Activated naive CD4-positive, alpha-beta T cell treated with anti-CD3 and anti-CD28 coated beads, Interleukin-2, amount 50 U/mL, for 24 hours (primary cell): ENCODE measurements around the gene GALNT9.
"Not testable (repeated sequence)": the region's sequence is repeated elsewhere in the genome, so short reads cannot be mapped to it uniquely, and the experiment has no call there.

Experiments
- H3K27ac Mint-ChIP-seq: one replicate; pipeline ENCODE4 v1.8.0; 2021; ENCODE audit warnings: mild to moderate bottlenecking, mixed read lengths
- H3K27me3 Mint-ChIP-seq: one replicate; pipeline ENCODE4 v1.8.0; 2021; ENCODE audit warnings: mixed read lengths
- H3K36me3 Mint-ChIP-seq: one replicate; pipeline ENCODE4 v1.8.0; 2021; ENCODE audit warnings: mixed read lengths
- H3K4me1 Mint-ChIP-seq: one replicate; pipeline ENCODE4 v1.8.0; 2021; ENCODE audit warnings: mixed read lengths
- H3K4me3 Mint-ChIP-seq: one replicate; pipeline ENCODE4 v1.8.0; 2021; ENCODE audit warnings: mild to moderate bottlenecking, mixed read lengths
- H3K9me3 Mint-ChIP-seq: one replicate; pipeline ENCODE4 v1.8.0; 2021; ENCODE audit warnings: mixed read lengths

GALNT9 gene

GRCh38 chr12:132269271-132269968 lies 60.0 kb downstream of the GALNT9 start:
- Mint-ChIP-seq H3K36me3 (no peaks in the 10 kb centered on the region), H3K27ac (no peak overlapping the region), H3K9me3 (no peaks in the 10 kb centered on the region), H3K4me1 (no peaks in the 10 kb centered on the region), H3K4me3 (no peak overlapping the region), H3K27me3 (no peaks in the 10 kb centered on the region)

- H3K9me3 Mint-ChIP-seq = no peaks in the 10 kb centered on the region
These were observed 60.7 kb downstream of the GALNT9 start for GRCh38 chr12:132268674-132269073.

GRCh38 chr12:132267873-132268272 lies 61.5 kb downstream of the GALNT9 start:
- H3K27ac Mint-ChIP-seq = no peak overlapping the region
- no peaks in the 10 kb centered on the region for H3K4me1 Mint-ChIP-seq
- no peaks in the 10 kb centered on the region for H3K36me3 Mint-ChIP-seq
- H3K9me3 Mint-ChIP-seq = no peaks in the 10 kb centered on the region
- no peak overlapping the region for H3K4me3 Mint-ChIP-seq
- no peaks in the 10 kb centered on the region for H3K27me3 Mint-ChIP-seq

More at GRCh38 chr12:132268674-132269073, 60.7 kb downstream of the GALNT9 start:
- Mint-ChIP-seq H3K27ac (no peak overlapping the region), H3K36me3 (no peaks in the 10 kb centered on the region), H3K4me3 (no peak overlapping the region), H3K4me1 (no peaks in the 10 kb centered on the region), H3K27me3 (no peaks in the 10 kb centered on the region)

GRCh38 chr12:132266802-132267201 lies 62.6 kb downstream of the GALNT9 start:
- no peaks in the 10 kb centered on the region for H3K4me1 Mint-ChIP-seq

GRCh38 chr12:132266370-132266769 lies 63.0 kb downstream of the GALNT9 start:
- Mint-ChIP-seq H3K4me1 (no peaks in the 10 kb centered on the region), H3K36me3 (no peaks in the 10 kb centered on the region), H3K27me3 (no peaks in the 10 kb centered on the region), H3K4me3 (no peak overlapping the region), H3K9me3 (no peaks in the 10 kb centered on the region), H3K27ac (no peak overlapping the region)

More at GRCh38 chr12:132266802-132267201, 62.6 kb downstream of the GALNT9 start:
- H3K9me3 Mint-ChIP-seq = no peaks in the 10 kb centered on the region
- no peaks in the 10 kb centered on the region for H3K36me3 Mint-ChIP-seq
- H3K4me3 Mint-ChIP-seq = no peak overlapping the region
- H3K27ac Mint-ChIP-seq = no peak overlapping the region
- H3K27me3 Mint-ChIP-seq = no peaks in the 10 kb centered on the region

- not testable (repeated sequence) for H3K4me1 Mint-ChIP-seq, H3K9me3 Mint-ChIP-seq, H3K27ac Mint-ChIP-seq, H3K27me3 Mint-ChIP-seq, H3K36me3 Mint-ChIP-seq, H3K4me3 Mint-ChIP-seq
These were observed 63.6 kb downstream of the GALNT9 start for GRCh38 chr12:132265822-132266221.

- H3K27ac Mint-ChIP-seq = no peak overlapping the region
- H3K4me3 Mint-ChIP-seq = no peak overlapping the region
- no peaks in the 10 kb centered on the region for H3K9me3 Mint-ChIP-seq
- no peaks in the 10 kb centered on the region for H3K27me3 Mint-ChIP-seq
- no peaks in the 10 kb centered on the region for H3K4me1 Mint-ChIP-seq
- H3K36me3 Mint-ChIP-seq = no peaks in the 10 kb centered on the region
These were observed 64.2 kb downstream of the GALNT9 start for GRCh38 chr12:132265056-132265800.

- H3K4me3 Mint-ChIP-seq = no peak overlapping the region
- H3K27ac Mint-ChIP-seq = no peak overlapping the region
- H3K36me3 Mint-ChIP-seq = no peaks in the 10 kb centered on the region
- no peaks in the 10 kb centered on the region for H3K9me3 Mint-ChIP-seq
- no peaks in the 10 kb centered on the region for H3K27me3 Mint-ChIP-seq
- H3K4me1 Mint-ChIP-seq = no peaks in the 10 kb centered on the region
These were observed 65.0 kb downstream of the GALNT9 start for GRCh38 chr12:132264086-132265010.

- no peak overlapping the region for H3K27ac Mint-ChIP-seq
- no peaks in the 10 kb centered on the region for H3K36me3 Mint-ChIP-seq
- H3K4me3 Mint-ChIP-seq = no peak overlapping the region
- H3K27me3 Mint-ChIP-seq = no peaks in the 10 kb centered on the region
- no peaks in the 10 kb centered on the region for H3K4me1 Mint-ChIP-seq
- H3K9me3 Mint-ChIP-seq = no peaks in the 10 kb centered on the region
These were observed 65.8 kb downstream of the GALNT9 start for GRCh38 chr12:132263451-132264049.

- no peaks in the 10 kb centered on the region for H3K4me1 Mint-ChIP-seq
These were observed 66.4 kb downstream of the GALNT9 start for GRCh38 chr12:132263061-132263360.

GRCh38 chr12:132262256-132263060 lies 66.9 kb downstream of the GALNT9 start:
- H3K9me3 Mint-ChIP-seq = no peaks in the 10 kb centered on the region
- H3K27ac Mint-ChIP-seq = no peak overlapping the region
- no peaks in the 10 kb centered on the region for H3K36me3 Mint-ChIP-seq
- no peaks in the 10 kb centered on the region for H3K4me1 Mint-ChIP-seq
- no peaks in the 10 kb centered on the region for H3K27me3 Mint-ChIP-seq
- H3K4me3 Mint-ChIP-seq = no peak overlapping the region

More at GRCh38 chr12:132263061-132263360, 66.4 kb downstream of the GALNT9 start:
- no peaks in the 10 kb centered on the region for H3K9me3 Mint-ChIP-seq
- H3K4me3 Mint-ChIP-seq = no peak overlapping the region
- H3K27me3 Mint-ChIP-seq = no peaks in the 10 kb centered on the region
- H3K36me3 Mint-ChIP-seq = no peaks in the 10 kb centered on the region
- H3K27ac Mint-ChIP-seq = no peak overlapping the region

- Mint-ChIP-seq H3K36me3 (no peaks in the 10 kb centered on the region), H3K27me3 (no peaks in the 10 kb centered on the region), H3K27ac (no peak overlapping the region), H3K9me3 (no peaks in the 10 kb centered on the region), H3K4me1 (no peaks in the 10 kb centered on the region), H3K4me3 (no peak overlapping the region)
These were observed 67.9 kb downstream of the GALNT9 start for GRCh38 chr12:132261328-132262138.

- H3K9me3 Mint-ChIP-seq = no peaks in the 10 kb centered on the region
These were observed 68.7 kb downstream of the GALNT9 start for GRCh38 chr12:132260721-132261120.

More at GRCh38 chr12:132260721-132261120, 68.7 kb downstream of the GALNT9 start:
- H3K27me3 Mint-ChIP-seq = no peaks in the 10 kb centered on the region
- no peaks in the 10 kb centered on the region for H3K36me3 Mint-ChIP-seq
- no peaks in the 10 kb centered on the region for H3K4me1 Mint-ChIP-seq
- no peak overlapping the region for H3K4me3 Mint-ChIP-seq
- no peak overlapping the region for H3K27ac Mint-ChIP-seq
